ENCODE data around the gene GIGYF2.

The GIGYF2 gene

GRCh38 chr2:232870018-232870765 lies 173.1 kb downstream of the GIGYF2 start, which contains the start of gene SNORC:
SNORC (plus strand) TSS chr2:232870264; CDS start chr2:232870342, 78 bp downstream.
- DNase-seq = no peak

- DNase-seq = no peak
Observed at GRCh38 chr2:232870766-232871371, 173.7 kb downstream of the GIGYF2 start.

- no peak for DNase-seq
Observed at GRCh38 chr2:232871418-232871834, 174.3 kb downstream of the GIGYF2 start.

- no peak for DNase-seq
Observed at GRCh38 chr2:232871835-232872736, 175.0 kb downstream of the GIGYF2 start.

- no peak for DNase-seq
Observed at GRCh38 chr2:232872826-232873225, 175.7 kb downstream of the GIGYF2 start.

GRCh38 chr2:232873292-232873908 lies 176.3 kb downstream of the GIGYF2 start:
- DNase-seq = no peak

GRCh38 chr2:232873909-232874641 lies 176.9 kb downstream of the GIGYF2 start:
- no peak for DNase-seq

GRCh38 chr2:232874677-232875223 lies 177.6 kb downstream of the GIGYF2 start:
- no peak for DNase-seq

- peak; percentile 30 for DNase-seq
Observed at GRCh38 chr2:232875256-232876121, 178.4 kb downstream of the GIGYF2 start.

- peak; percentile 43 for DNase-seq
Observed at GRCh38 chr2:232876161-232876977, 179.2 kb downstream of the GIGYF2 start.

- DNase-seq = no peak
Observed at GRCh38 chr2:232876978-232877441, 179.9 kb downstream of the GIGYF2 start.

GRCh38 chr2:232877940-232878511 lies 180.9 kb downstream of the GIGYF2 start:
- no peak for DNase-seq

- no peak for DNase-seq
Observed at GRCh38 chr2:232878855-232879617, 181.9 kb downstream of the GIGYF2 start.

- DNase-seq = no peak
Observed at GRCh38 chr2:232879618-232880494, 182.7 kb downstream of the GIGYF2 start.

- no peak for DNase-seq
Observed at GRCh38 chr2:232880764-232881351, 183.7 kb downstream of the GIGYF2 start.

- DNase-seq = no peak
Observed at GRCh38 chr2:232882085-232882484, 185.0 kb downstream of the GIGYF2 start.

- DNase-seq = no peak
Observed at GRCh38 chr2:232882505-232883115, 185.5 kb downstream of the GIGYF2 start.
